ENCODE results near the gene PEX3. TPM values are rescaled to one million over a fixed set of nuclear protein-coding genes. Genes with fewer than 3 reads are reported as not detected.

The PEX3 gene
- total RNA-seq, 4 donors from 2014 or later, result 9.8 to 18.2 (median 12.3) TPM

- Histone ChIP-seq H3K9me3 (no peaks in the 10 kb centered on the region), H3K27ac (no peak overlapping the region), H3K4me3 (no peak overlapping the region), H3K36me3 (no peaks in the 10 kb centered on the region), H3K4me1 (no peaks in the 10 kb centered on the region), H3K27me3 (no peaks in the 10 kb centered on the region)
- DNase-seq (no peak), ATAC-seq (no peak)
- in situ Hi-C loops (cut with MboI; ENCODE audit: low sequenced_read_pairs in 4 of 4), result loop anchor here in 2 of 4 donors (10.0 to 25.0 kb wide), 3 partner anchors 724 to 924 kb away; no protein-coding TSS in a partner anchor
- intact Hi-C loops (cut with DNase I; ENCODE audit: low total_unique reads), result no loop called here
- TF ChIP-seq POLR2A (IDR thresholded peaks at IDR 0.05), result no peak
- no peak for TF ChIP-seq CTCF (IDR thresholded peaks at IDR 0.05 in 4 of 5, conservative IDR thresholded peaks at IDR 0.05 in 1 of 5)
Observed at GRCh38 chr6:143410859-143411270, 39.7 kb upstream of the PEX3 start.

- Histone ChIP-seq H3K27ac (no peak overlapping the region), H3K27me3 (no peaks in the 10 kb centered on the region), H3K36me3 (no peaks in the 10 kb centered on the region), H3K9me3 (no peaks in the 10 kb centered on the region), H3K4me3 (no peak overlapping the region), H3K4me1 (no peaks in the 10 kb centered on the region)
- ATAC-seq (no peak), DNase-seq (no peak)
- intact Hi-C loops (cut with DNase I; ENCODE audit: low total_unique reads) (no loop called here), in situ Hi-C loops (cut with MboI; ENCODE audit: low sequenced_read_pairs in 4 of 4) (loop anchor here in 2 of 4 donors (10.0 to 25.0 kb wide), 3 partner anchors 727 to 927 kb away; no protein-coding TSS in a partner anchor)
- TF ChIP-seq POLR2A (IDR thresholded peaks at IDR 0.05) (no peak), CTCF (IDR thresholded peaks at IDR 0.05 in 4 of 5, conservative IDR thresholded peaks at IDR 0.05 in 1 of 5) (no peak)
Observed at GRCh38 chr6:143414769-143415168, 35.8 kb upstream of the PEX3 start.

GRCh38 chr6:143419526-143419925 lies 31.1 kb upstream of the PEX3 start:
- H3K4me1 ChIP-seq, result no peaks in the 10 kb centered on the region
- H3K36me3 ChIP-seq, result no peaks in the 10 kb centered on the region
- ATAC-seq, result no peak
- H3K9me3 ChIP-seq, result no peaks in the 10 kb centered on the region
- in situ Hi-C loops (cut with MboI; ENCODE audit: low sequenced_read_pairs in 4 of 4) (loop anchor here in 2 of 4 donors (10.0 to 25.0 kb wide), 3 partner anchors 732 to 932 kb away; no protein-coding TSS in a partner anchor), intact Hi-C loops (cut with DNase I; ENCODE audit: low total_unique reads) (no loop called here)
- H3K4me3 ChIP-seq, result no peak overlapping the region
- H3K27me3 ChIP-seq, result no peaks in the 10 kb centered on the region
- H3K27ac ChIP-seq, result no peak overlapping the region
- DNase-seq, result no peak
- TF ChIP-seq CTCF (IDR thresholded peaks at IDR 0.05 in 4 of 5, conservative IDR thresholded peaks at IDR 0.05 in 1 of 5) (no peak), POLR2A (IDR thresholded peaks at IDR 0.05) (no peak)

- Histone ChIP-seq H3K27ac (no peak overlapping the region), H3K4me3 (no peak overlapping the region), H3K27me3 (no peaks in the 10 kb centered on the region), H3K4me1 (no peaks in the 10 kb centered on the region), H3K36me3 (no peaks in the 10 kb centered on the region), H3K9me3 (no peaks in the 10 kb centered on the region)
- DNase-seq (no peak), ATAC-seq (no peak)
- in situ Hi-C loops (cut with MboI; ENCODE audit: low sequenced_read_pairs in 4 of 4), result loop anchor here in 1 of 4 donors (10.0 kb wide), 1 partner anchor 731 kb away; no protein-coding TSS in a partner anchor
- intact Hi-C loops (cut with DNase I; ENCODE audit: low total_unique reads), result loop anchor here (5.0 kb wide), 2 partner anchors 734 to 949 kb away; no protein-coding TSS in a partner anchor
- no peak for TF ChIP-seq POLR2A (IDR thresholded peaks at IDR 0.05)
- no peak for TF ChIP-seq CTCF (IDR thresholded peaks at IDR 0.05 in 4 of 5, conservative IDR thresholded peaks at IDR 0.05 in 1 of 5)
Observed at GRCh38 chr6:143426026-143426425, 24.6 kb upstream of the PEX3 start.

Measured in gastrocnemius medialis (tissue), 4 donors.